ENCODE measurements around the gene FRY. TPM values are rescaled to one million over a fixed set of nuclear protein-coding genes. Genes with fewer than 3 reads are reported as not detected.

The FRY gene
- total and polyA plus RNA-seq, 10 of the 15 experiments (the other 5 are each of a cell fraction or from before 2014, with no cell fraction given), result 0.18 to 1.4 (median 0.30) TPM

DNA sequence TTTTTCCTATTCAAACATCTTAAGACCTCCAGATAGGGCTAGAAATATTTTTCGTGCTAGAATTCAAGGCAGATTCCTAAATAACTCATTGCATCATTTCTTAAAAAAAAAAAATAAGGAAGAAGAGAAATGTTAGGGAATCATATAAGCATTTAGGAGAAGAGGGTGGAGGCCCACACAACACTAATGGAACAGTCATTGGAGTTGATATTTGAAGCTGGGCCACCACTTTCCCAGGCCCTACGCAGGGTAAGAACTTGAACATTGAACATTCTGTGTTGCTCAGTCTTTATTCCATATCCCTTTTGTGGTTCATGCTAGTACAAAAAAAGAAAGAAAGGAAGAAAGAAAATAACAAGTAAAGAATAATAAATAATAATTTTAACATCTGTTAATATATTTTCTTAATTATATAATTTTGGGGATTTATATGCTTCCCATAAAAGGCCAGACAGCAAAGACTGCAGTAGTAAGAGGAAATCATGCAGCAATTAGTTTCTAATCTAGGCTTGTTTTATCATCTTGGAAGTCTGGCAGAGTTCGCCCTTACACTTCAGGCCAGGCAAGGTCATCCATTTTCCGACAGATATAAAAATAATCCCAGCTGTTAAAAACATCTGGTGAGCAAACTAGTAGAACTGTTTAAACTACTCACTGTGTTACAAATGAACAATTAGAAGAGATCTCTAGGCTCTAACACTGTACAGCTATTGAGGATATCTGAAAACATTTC lies 127.7 kb downstream of the FRY start:
- Histone ChIP-seq H3K4me1 (ENCODE audit: control insufficient read depth, insufficient read depth, low read length) (no peaks in the 10 kb centered on the region), H3K4me2 (ENCODE audit: control insufficient read depth, insufficient read depth) (no peak overlapping the region), H3K79me2 (ENCODE audit: control insufficient read depth, insufficient read depth, low read length) (no peaks in the 10 kb centered on the region), H3K9me3 (replicated peaks; ENCODE audit: control insufficient read depth, insufficient read depth, low read length) (no peaks in the 10 kb centered on the region), H3K27me3 (replicated peaks in 1 of 2; ENCODE audit: control insufficient read depth in 2 of 2, insufficient read depth in 2 of 2, low read length in 1 of 2) (no peaks in the 10 kb centered on the region), H3K27ac (ENCODE audit: control insufficient read depth, insufficient read depth) (no peak overlapping the region), H2AFZ (ENCODE audit: control insufficient read depth, low read depth, low read length) (no peak overlapping the region), H3K4me3 (no peak overlapping the region), H3K9ac (ENCODE audit: control insufficient read depth, insufficient read depth, low read length) (no peak overlapping the region), H4K20me1 (ENCODE audit: control insufficient read depth, insufficient read depth) (no peaks in the 10 kb centered on the region), H3K36me3 (ENCODE audit: control insufficient read depth in 2 of 2, insufficient read depth in 2 of 2, low read length in 1 of 2) (no peaks in the 10 kb centered on the region)
- in situ Hi-C loops (cut with MboI), result no loop called here
- ATAC-seq (no peak), DNase-seq (ENCODE audit: low read depth, low spot score) (no peak), FAIRE-seq (no peak)
- RAD21 ChIA-PET (ENCODE audit: unreplicated experiment), result no interaction called here
- BruUV-seq (replicated peaks), result no TSS peak
- POLR2A ChIA-PET, result interaction anchor here (0.5 to 0.6 kb wide), 2 partner anchors 30 to 328 kb away, joined by 5 read pairs; no protein-coding TSS in a partner anchor
- intact Hi-C loops (cut with micrococcal nuclease; ENCODE audit: unreplicated experiment), result no loop called here
- TF ChIP-seq SIN3A (IDR thresholded peaks at IDR 0.05; ENCODE audit: low read depth, low read length) (no peak), MYB (IDR thresholded peaks at IDR 0.05; ENCODE audit: borderline replicate concordance, low read depth, low read length) (no peak), SREBF1 (IDR thresholded peaks at IDR 0.05; ENCODE audit: low read length) (no peak), HDAC2 (IDR thresholded peaks at IDR 0.05) (no peak), ZNF24 (IDR thresholded peaks at IDR 0.05) (no peak), CEBPB (IDR thresholded peaks at IDR 0.05; ENCODE audit: borderline replicate concordance in 1 of 2, low read depth in 2 of 2, low read length in 2 of 2) (no peak), CHD4 (IDR thresholded peaks at IDR 0.05) (no peak), HDAC6 (IDR thresholded peaks at IDR 0.05; ENCODE audit: unreplicated experiment) (no peak), NR2C2 (IDR thresholded peaks at IDR 0.05; ENCODE audit: borderline replicate concordance, control insufficient read depth, insufficient read length, low read depth) (no peak)
- TF ChIP-seq, protein P1, sequence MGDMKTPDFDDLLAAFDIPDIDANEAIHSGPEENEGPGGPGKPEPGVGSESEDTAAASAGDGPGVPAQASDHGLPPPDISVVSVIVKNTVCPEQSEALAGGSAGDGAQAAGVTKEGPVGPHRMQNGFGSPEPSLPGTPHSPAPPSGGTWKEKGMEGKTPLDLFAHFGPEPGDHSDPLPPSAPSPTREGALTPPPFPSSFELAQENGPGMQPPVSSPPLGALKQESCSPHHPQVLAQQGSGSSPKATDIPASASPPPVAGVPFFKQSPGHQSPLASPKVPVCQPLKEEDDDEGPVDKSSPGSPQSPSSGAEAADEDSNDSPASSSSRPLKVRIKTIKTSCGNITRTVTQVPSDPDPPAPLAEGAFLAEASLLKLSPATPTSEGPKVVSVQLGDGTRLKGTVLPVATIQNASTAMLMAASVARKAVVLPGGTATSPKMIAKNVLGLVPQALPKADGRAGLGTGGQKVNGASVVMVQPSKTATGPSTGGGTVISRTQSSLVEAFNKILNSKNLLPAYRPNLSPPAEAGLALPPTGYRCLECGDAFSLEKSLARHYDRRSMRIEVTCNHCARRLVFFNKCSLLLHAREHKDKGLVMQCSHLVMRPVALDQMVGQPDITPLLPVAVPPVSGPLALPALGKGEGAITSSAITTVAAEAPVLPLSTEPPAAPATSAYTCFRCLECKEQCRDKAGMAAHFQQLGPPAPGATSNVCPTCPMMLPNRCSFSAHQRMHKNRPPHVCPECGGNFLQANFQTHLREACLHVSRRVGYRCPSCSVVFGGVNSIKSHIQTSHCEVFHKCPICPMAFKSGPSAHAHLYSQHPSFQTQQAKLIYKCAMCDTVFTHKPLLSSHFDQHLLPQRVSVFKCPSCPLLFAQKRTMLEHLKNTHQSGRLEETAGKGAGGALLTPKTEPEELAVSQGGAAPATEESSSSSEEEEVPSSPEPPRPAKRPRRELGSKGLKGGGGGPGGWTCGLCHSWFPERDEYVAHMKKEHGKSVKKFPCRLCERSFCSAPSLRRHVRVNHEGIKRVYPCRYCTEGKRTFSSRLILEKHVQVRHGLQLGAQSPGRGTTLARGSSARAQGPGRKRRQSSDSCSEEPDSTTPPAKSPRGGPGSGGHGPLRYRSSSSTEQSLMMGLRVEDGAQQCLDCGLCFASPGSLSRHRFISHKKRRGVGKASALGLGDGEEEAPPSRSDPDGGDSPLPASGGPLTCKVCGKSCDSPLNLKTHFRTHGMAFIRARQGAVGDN (IDR thresholded peaks at IDR 0.05), result no peak
- TF ChIP-seq, protein P2, sequence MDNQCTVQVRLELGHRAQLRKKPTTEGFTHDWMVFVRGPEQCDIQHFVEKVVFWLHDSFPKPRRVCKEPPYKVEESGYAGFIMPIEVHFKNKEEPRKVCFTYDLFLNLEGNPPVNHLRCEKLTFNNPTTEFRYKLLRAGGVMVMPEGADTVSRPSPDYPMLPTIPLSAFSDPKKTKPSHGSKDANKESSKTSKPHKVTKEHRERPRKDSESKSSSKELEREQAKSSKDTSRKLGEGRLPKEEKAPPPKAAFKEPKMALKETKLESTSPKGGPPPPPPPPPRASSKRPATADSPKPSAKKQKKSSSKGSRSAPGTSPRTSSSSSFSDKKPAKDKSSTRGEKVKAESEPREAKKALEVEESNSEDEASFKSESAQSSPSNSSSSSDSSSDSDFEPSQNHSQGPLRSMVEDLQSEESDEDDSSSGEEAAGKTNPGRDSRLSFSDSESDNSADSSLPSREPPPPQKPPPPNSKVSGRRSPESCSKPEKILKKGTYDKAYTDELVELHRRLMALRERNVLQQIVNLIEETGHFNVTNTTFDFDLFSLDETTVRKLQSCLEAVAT (IDR thresholded peaks at IDR 0.05), result no peak
- CTCF ChIA-PET, result no interaction called here
- SMC1A ChIA-PET (ENCODE audit: uncharacterized antibody, unreplicated experiment), result no interaction called here
- 66% methylated on average over 4 of the region's 4 CpGs for whole genome bisulfite sequencing (ENCODE audit: insufficient coverage, insufficient replicate concordance, low lambda C conversion rate, missing lambda C conversion rate)
